Astrocyte of the cerebellum (primary cell): ENCODE data around the gene DYRK1A.

Experiments
- DNase-seq: peaks from one replicate; pipeline ENCODE4 v3.0.0-alpha.2; 2011; ENCODE audit warnings: low read depth
- H3K4me3 ChIP-seq: 2 replicates; pipeline ENCODE4 v1.5.1; 2011; ENCODE audit warnings: mild to moderate bottlenecking, low read depth, low read length, moderate library complexity
- CTCF ChIP-seq: IDR thresholded peaks from 2 replicates; pipeline ENCODE4 v1.5.1; 2012; ENCODE audit warnings: low read length, low read depth, moderate library complexity, mild to moderate bottlenecking; ENCODE audit errors: missing control alignments
- in situ Hi-C: cut with HindIII; loops from 2 replicates; pipeline ENCODE4 v1.10.0; 2017; ENCODE audit warnings: low sequenced_read_pairs

DYRK1A gene

GRCh38 chr21:37337179-37337578 lies 29.4 kb upstream of the DYRK1A start:
- H3K4me3 ChIP-seq = no peak overlapping the region
- no peak for TF ChIP-seq CTCF
- no peak for DNase-seq
- in situ Hi-C loops = no loop called here

GRCh38 chr21:37337831-37338230 lies 28.7 kb upstream of the DYRK1A start:
- TF ChIP-seq CTCF = no peak
- in situ Hi-C loops = no loop called here
- DNase-seq = no peak
- H3K4me3 ChIP-seq = no peak overlapping the region

GRCh38 chr21:37338671-37339551 lies 27.7 kb upstream of the DYRK1A start:
- no peak overlapping the region for H3K4me3 ChIP-seq
- no peak for TF ChIP-seq CTCF
- DNase-seq = peak; percentile 3
- in situ Hi-C loops = no loop called here

- no peak for TF ChIP-seq CTCF
- H3K4me3 ChIP-seq = no peak overlapping the region
- in situ Hi-C loops = no loop called here
- no peak for DNase-seq
Observed at GRCh38 chr21:37339552-37339939, 27.0 kb upstream of the DYRK1A start.

GRCh38 chr21:37341254-37341960 lies 25.2 kb upstream of the DYRK1A start:
- TF ChIP-seq CTCF = no peak
- no peak overlapping the region for H3K4me3 ChIP-seq
- DNase-seq = no peak
- in situ Hi-C loops = no loop called here

GRCh38 chr21:37342046-37342632 lies 24.4 kb upstream of the DYRK1A start:
- in situ Hi-C loops = no loop called here
- no peak for TF ChIP-seq CTCF
- no peak overlapping the region for H3K4me3 ChIP-seq
- DNase-seq = no peak
